Glomerular visceral epithelial cell (primary cell): ENCODE data around the gene TRIM47.
"Not testable (repeated sequence)": the region's sequence is repeated elsewhere in the genome, so short reads cannot be mapped to it uniquely, and the experiment has no call there.

Experiments used
- DNase-seq: peaks from one replicate; pipeline ENCODE4 v3.0.0-alpha.2; 2016; ENCODE audit errors: extremely low spot score

Gene TRIM47

GRCh38 chr17:75869282-75870141 is 8.9 kb downstream of the TRIM47 start:
- no peak for DNase-seq

GRCh38 chr17:75868730-75869281 is 9.6 kb downstream of the TRIM47 start:
- not testable (repeated sequence) for DNase-seq

DNA sequence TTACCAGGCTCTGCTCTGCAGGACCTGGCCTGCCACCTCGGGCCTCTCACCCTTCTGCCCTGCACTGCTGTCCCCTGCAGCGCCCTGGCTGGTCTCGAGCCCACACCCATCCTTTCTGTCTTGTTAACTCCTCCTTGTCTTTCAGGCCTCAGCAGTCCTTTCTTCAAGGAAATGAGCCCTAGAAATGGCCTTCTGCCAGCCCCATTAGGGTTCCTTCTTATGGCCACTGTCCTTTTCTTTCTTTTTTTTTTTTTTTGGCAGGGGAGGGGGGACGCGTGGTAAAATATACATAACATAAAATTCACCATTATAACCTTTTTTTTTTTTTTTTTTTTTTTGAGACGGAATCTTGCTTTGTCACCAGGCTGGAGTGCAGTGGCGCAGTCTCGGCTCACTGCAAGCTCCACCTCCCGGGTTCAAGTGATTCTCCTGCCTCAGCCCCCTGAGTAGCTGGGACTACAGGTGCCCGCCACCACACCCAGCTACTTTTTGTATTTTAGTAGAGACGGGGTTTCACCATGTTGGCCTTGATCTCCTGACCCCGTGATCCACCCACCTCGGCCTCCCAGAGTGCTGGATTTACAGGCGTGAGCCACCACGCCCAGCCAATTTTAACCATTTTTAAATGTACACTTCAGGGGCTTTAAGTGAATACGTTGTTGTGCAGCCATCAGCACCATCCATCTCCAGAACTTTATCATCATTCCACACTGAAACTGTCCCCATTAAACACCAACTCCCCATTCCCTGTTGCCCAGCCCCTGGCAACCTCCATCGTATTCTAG is 12.8 kb downstream of the TRIM47 start:
- not testable (repeated sequence) for DNase-seq

GRCh38 chr17:75864887-75865286 is 13.5 kb downstream of the TRIM47 start:
- DNase-seq, result not testable (repeated sequence)

DNA sequence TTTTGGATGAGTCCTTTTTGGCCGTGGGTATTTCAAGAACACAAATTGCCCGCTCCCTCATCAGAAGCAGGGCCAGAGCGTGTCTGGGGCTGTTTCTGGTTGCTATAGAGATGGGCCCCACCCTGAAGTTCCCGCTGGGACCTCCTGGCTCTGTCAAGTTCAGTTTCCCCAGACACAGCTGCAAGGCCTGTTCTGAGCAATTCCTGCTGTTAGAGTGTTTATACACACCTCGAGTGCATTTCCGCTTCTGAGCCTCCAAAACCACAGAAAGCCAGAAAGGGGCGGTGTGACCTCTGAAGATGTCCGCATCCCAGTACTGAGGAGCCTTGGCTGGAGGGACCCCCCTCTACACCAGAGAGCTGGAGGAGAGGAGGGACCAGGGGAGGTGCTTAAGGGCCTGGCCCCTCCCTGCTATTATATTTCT is 13.9 kb downstream of the TRIM47 start:
- DNase-seq, result no peak

- no peak for DNase-seq
Measured at GRCh38 chr17:75861927-75862317, 16.5 kb downstream of the TRIM47 start.

DNA sequence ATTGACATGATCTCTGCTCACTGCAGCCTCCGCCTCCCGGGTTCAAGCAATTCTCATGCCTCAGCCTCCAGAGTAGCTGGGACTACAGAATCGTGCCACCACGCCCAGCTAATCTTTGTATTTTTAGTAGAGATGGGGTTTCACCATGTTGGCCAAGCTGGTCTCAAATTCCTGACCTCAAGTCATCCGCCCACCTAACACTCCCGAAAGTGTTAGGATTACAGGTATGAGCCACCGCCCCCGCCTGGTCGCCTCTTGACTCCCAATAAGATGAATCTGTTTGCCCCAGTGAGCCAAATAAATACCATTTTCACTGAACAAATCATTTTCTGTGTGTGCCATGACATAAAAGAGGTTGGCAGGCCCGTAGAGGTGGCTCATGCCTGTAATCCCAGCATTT is 19.0 kb downstream of the TRIM47 start:
- DNase-seq, result not testable (repeated sequence)

DNA sequence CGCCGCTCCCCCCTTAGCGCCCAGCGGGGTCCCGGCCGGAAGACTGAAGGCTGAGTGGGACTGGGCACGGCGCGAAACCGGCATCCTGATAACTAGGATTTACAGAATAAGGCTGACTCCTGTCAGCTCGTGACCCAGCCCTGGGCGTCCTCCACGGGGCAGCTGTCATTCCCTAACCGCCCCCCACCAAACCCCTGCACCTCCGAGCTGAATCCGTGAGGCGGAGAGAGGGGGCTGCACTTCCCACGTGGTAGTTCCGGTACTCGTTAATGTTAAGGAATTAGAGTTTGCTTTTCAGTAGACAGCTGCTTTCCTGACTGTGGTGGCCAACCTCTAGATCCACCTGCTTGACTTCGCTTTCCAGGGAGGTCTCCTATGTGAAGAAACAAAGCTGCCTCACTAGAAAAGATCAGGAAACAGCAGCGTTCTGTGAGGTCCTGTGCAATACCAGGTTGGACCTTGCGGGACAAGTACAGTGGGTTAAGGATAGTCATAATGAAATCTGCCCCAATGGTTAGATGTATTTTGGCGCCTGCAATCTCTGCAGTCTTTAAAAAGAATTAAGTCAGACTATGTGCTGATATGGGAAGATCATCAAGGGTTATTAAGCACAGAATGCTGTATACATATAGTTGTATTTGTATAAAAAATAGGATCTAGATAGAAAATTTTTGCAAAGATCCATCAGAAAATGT is 22.2 kb downstream of the TRIM47 start:
- peak; percentile 37 for DNase-seq

- peak; percentile 100 for DNase-seq
Measured at GRCh38 chr17:75855310-75856061, 22.9 kb downstream of the TRIM47 start, which contains the start of gene WBP2. Gene WBP2 (minus strand): TSS chr17:75855335. CDS start chr17:75855297, 38 bp downstream.

GRCh38 chr17:75854881-75855309 is 23.5 kb downstream of the TRIM47 start:
- no peak for DNase-seq

- peak; percentile 69 for DNase-seq
Measured at GRCh38 chr17:75854101-75854748, 24.2 kb downstream of the TRIM47 start.

GRCh38 chr17:75853433-75853832 is 24.9 kb downstream of the TRIM47 start:
- DNase-seq, result no peak

DNA sequence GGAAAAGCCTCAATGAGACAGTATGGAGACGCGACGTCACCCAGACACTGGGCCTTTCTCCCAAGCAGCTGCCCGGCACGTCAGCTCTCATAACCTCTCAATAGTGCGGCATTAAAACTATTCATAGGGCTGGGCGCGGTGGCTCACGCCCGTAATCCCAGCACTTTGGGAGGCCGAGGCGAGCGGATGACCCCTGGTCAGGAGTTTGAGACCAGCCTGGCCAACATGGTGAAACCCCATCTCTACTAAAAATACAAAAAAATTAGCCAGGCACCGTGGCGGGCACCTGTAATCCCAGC is 26.7 kb downstream of the TRIM47 start:
- not testable (repeated sequence) for DNase-seq

GRCh38 chr17:75850928-75851692 is 27.3 kb downstream of the TRIM47 start:
- DNase-seq, result no peak

DNA sequence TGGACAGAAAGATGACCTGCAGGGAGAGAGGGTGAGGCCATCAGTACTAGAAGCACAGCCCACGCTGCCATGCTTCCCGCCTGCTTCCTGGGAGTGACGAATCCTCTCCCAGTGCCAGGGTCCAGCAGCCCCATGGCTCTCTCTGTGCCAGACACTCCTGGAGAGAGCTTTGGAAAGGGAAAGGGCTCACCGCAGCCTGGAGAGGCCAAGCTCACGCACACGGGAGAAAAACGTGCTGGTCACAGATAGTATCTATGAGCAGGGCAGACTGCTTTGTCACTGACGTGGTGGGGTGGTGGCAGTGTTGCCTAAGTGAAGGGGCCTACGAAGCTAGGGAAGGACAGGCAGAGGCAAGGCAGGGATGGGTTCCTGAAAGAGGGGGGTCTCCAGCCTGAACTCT is 28.7 kb downstream of the TRIM47 start:
- no peak for DNase-seq

DNA sequence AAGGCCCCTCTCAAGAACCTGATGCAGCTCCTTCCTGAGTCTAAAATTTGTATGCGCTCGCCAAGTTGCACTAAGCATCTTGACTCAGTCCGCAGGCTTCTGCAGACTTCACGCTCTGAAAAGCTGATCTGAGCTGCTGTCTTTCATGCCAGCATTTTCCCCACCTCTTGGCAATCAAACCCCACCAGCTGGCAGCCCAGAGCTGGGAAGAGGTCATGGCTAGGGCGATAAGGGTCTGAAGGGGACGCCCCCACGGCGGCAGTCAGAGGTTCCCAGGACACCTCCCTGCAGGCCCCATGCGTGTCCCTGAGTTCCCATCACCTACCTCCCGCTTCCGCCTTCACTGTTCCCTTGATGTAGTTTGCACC is 29.1 kb downstream of the TRIM47 start:
- no peak for DNase-seq

DNA sequence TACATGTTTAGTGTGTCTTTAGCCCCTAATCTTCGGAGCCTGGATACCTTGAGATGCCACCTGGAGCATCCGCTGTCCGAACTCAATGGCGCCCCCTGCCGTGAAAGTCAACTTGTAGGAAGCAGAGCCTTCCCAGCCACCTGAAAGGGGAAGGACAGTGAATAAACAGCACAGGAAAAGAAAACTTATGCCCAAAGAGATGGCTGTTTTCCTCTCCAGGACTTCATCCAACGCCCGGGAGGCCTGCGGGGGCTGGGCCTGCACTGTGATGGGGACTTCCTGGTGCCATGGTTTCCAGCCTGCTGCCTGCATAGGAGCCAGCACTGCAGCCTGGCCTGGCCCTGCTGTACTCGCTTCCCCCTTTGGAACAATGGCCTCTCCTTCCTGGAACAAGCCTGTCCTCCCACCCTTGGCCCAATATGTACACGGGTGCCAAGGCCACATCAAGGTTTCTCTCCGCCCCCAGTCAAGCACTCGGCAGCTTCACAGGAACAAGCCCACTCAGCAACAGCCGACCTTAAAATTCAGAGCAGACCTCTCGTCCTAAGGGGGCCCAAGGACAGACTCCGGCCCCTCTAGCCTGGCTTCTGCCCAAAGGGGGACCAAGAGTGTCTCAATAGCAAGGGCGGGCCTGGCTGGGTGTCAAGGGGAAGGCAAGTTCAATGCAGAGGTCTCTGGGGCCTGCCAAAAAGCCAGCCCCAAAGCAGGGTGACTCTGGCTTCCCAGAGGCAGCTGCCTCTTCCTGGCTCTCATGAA is 29.7 kb downstream of the TRIM47 start:
- DNase-seq, result peak; percentile 56

- no peak for DNase-seq
Measured at GRCh38 chr17:75847614-75848522, 30.5 kb downstream of the TRIM47 start.
